SK-N-SH (cell line): ENCODE results near the gene CTLA4.

Experiments
- CHD2 ChIP-seq: fragments of 150-350 bp; IDR thresholded peaks from 2 replicates; pipeline ENCODE4 v1.6.1; 2018; ENCODE audit warnings: low read length; ENCODE audit not compliant: partially characterized antibody
- ELF1 ChIP-seq: IDR thresholded peaks from 2 replicates; pipeline ENCODE4 v1.4.0; 2012
- EZH2phosphoT487 ChIP-seq: fragments of 200-600 bp; sonication (generic); IDR thresholded peaks from 2 replicates; pipeline ENCODE4 v1.6.1; 2017; ENCODE audit warnings: low read depth, mixed run types, mild to moderate bottlenecking, antibody characterized with exemption, moderate library complexity, borderline replicate concordance
- GABPA ChIP-seq: IDR thresholded peaks from 2 replicates; pipeline ENCODE4 v1.4.0; 2012; ENCODE audit warnings: low read depth, mild to moderate bottlenecking
- GATA2 ChIP-seq: sonication (generic); formaldehyde crosslinking; IDR thresholded peaks from 2 replicates; pipeline ENCODE4 v1.5.0; 2020; ENCODE audit warnings: mild to moderate bottlenecking, missing genetic modification reagents
- POLR2AphosphoS5 ChIP-seq: IDR thresholded peaks from 2 replicates; pipeline ENCODE4 v1.6.1; 2012; ENCODE audit warnings: low read depth, low read length
- RFX5 ChIP-seq: IDR thresholded peaks from 2 replicates; pipeline ENCODE4 v1.6.1; 2012; ENCODE audit warnings: mild to moderate bottlenecking, improper control_type of control experiment, low read length
- TAF1 ChIP-seq: IDR thresholded peaks from 2 replicates; pipeline ENCODE4 v1.6.1; 2012; ENCODE audit warnings: low read depth, mild to moderate bottlenecking, low read length, moderate library complexity, borderline replicate concordance
- YY1 ChIP-seq: IDR thresholded peaks from 2 replicates; pipeline ENCODE4 v1.4.0; 2012; ENCODE audit warnings: low read depth, mild to moderate bottlenecking
- TF ChIP-seq, protein P1 (sequence below): fragments of 200-600 bp; sonication (generic); IDR thresholded peaks from 2 replicates; pipeline ENCODE4 v1.6.1; 2017; ENCODE audit warnings: antibody characterized with exemption, mild to moderate bottlenecking, moderate library complexity
- TF ChIP-seq, protein P2 (sequence below): IDR thresholded peaks from 2 replicates; pipeline ENCODE4; 2012
- TF ChIP-seq, protein P3 (sequence below): fragments of 150-350 bp; IDR thresholded peaks from 2 replicates; pipeline ENCODE4 v1.6.1; 2017; ENCODE audit warnings: antibody characterized with exemption, low read length, low read depth, borderline replicate concordance

DNA sequence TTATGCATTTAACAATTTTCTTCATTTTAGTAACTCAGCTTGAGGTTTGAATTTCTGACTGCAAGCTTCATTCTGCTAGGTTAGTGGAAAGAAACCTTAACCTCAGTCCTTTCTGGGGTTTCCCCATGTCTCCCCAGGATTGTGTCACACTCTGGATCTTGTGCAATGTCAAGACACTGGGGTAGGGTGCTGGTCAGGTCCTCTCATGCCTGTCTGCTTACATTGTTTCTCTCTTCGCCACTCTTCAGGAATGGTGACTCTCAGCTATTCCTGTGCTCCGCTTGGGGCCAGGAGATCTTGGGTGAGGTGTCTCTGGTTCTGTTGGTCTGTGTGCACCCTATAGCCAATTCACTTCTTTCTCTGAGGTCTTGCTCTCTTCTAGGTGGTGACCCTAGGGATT is 23.9 kb downstream of the CTLA4 start:
- TF ChIP-seq, protein P1, sequence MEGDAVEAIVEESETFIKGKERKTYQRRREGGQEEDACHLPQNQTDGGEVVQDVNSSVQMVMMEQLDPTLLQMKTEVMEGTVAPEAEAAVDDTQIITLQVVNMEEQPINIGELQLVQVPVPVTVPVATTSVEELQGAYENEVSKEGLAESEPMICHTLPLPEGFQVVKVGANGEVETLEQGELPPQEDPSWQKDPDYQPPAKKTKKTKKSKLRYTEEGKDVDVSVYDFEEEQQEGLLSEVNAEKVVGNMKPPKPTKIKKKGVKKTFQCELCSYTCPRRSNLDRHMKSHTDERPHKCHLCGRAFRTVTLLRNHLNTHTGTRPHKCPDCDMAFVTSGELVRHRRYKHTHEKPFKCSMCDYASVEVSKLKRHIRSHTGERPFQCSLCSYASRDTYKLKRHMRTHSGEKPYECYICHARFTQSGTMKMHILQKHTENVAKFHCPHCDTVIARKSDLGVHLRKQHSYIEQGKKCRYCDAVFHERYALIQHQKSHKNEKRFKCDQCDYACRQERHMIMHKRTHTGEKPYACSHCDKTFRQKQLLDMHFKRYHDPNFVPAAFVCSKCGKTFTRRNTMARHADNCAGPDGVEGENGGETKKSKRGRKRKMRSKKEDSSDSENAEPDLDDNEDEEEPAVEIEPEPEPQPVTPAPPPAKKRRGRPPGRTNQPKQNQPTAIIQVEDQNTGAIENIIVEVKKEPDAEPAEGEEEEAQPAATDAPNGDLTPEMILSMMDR = no peak
- TF ChIP-seq YY1 (no peak), POLR2AphosphoS5 (no peak), ELF1 (no peak), RFX5 (no peak), CHD2 (no peak), GABPA (no peak), TAF1 (no peak), GATA2 (no peak), EZH2phosphoT487 (no peak)
- TF ChIP-seq, protein P2, sequence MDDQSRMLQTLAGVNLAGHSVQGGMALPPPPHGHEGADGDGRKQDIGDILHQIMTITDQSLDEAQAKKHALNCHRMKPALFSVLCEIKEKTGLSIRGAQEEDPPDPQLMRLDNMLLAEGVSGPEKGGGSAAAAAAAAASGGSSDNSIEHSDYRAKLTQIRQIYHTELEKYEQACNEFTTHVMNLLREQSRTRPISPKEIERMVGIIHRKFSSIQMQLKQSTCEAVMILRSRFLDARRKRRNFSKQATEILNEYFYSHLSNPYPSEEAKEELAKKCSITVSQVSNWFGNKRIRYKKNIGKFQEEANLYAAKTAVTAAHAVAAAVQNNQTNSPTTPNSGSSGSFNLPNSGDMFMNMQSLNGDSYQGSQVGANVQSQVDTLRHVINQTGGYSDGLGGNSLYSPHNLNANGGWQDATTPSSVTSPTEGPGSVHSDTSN = no peak
- TF ChIP-seq, protein P3, sequence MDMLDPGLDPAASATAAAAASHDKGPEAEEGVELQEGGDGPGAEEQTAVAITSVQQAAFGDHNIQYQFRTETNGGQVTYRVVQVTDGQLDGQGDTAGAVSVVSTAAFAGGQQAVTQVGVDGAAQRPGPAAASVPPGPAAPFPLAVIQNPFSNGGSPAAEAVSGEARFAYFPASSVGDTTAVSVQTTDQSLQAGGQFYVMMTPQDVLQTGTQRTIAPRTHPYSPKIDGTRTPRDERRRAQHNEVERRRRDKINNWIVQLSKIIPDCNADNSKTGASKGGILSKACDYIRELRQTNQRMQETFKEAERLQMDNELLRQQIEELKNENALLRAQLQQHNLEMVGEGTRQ = no peak
